Measurements from ENCODE around the gene SPDYC. TPM values are rescaled to one million over a fixed set of nuclear protein-coding genes. Genes with fewer than 3 reads are reported as not detected.

Gene SPDYC
- total and polyA plus RNA-seq, 2 of the 13 experiments (the other 11 are each of a cell fraction or from before 2014, with no cell fraction given) = 0.15 to 0.33 TPM

- no peak for TF ChIP-seq ZBTB40 (IDR thresholded peaks at IDR 0.05)
- peak; percentile 80; the same call in 1 of the 2 replicates for TF ChIP-seq ZBTB40 (CRISPR knock-in tag; IDR thresholded peaks at IDR 0.05)
- TF ChIP-seq ZNF142 (CRISPR knock-in tag; IDR thresholded peaks at IDR 0.05) = peak; percentile 71; the same call in 1 of the 2 replicates
- TF ChIP-seq ZNF83 (CRISPR knock-in tag; IDR thresholded peaks at IDR 0.05; ENCODE audit: borderline replicate concordance) = 0 out of 2 replicates have a peak, but pooled peaks have one; percentile 68
- TF ChIP-seq FOXO4 (CRISPR knock-in tag; conservative IDR thresholded peaks at IDR 0.05) = 0 out of 2 replicates have a peak, but pooled peaks have one; percentile 19
- TF ChIP-seq FOSL2 (CRISPR knock-in tag; IDR thresholded peaks at IDR 0.05) = peak; percentile 35; the same call in 1 of the 2 replicates
- peak; percentile 35; the same call in 1 of the 2 replicates for TF ChIP-seq GTF2F1 (IDR thresholded peaks at IDR 0.05; ENCODE audit: low read length)
- peak; percentile 14; the same call in 1 of the 2 replicates for TF ChIP-seq BORCS8-MEF2B (CRISPR knock-in tag; IDR thresholded peaks at IDR 0.05)
- peak; percentile 90 for TF ChIP-seq ELF1 (CRISPR knock-in tag; IDR thresholded peaks at IDR 0.05)
- TF ChIP-seq ZC3H13 (CRISPR knock-in tag; IDR thresholded peaks at IDR 0.05) = peak; percentile 71; the same call in 1 of the 2 replicates
- peak; percentile 32; the same call in 1 of the 2 replicates for TF ChIP-seq ETV5 (CRISPR knock-in tag; IDR thresholded peaks at IDR 0.05; ENCODE audit: borderline replicate concordance)
- TF ChIP-seq TBL1XR1 (IDR thresholded peaks at IDR 0.05; ENCODE audit: borderline replicate concordance, low read length, partially characterized antibody) = peak; percentile 9
These were observed 48.0 kb upstream of the SPDYC start, which contains the start of the genes FAU and MRPL49 (continued) for GRCh38 chr11:65121865-65122696.

Data from HepG2 (cell line).